ENCODE results near the gene ZSWIM6. TPM values are rescaled to one million over a fixed set of nuclear protein-coding genes. Genes with fewer than 3 reads are reported as not detected.
A peak's percentile ranks its signal among the peaks of the same experiment; 100 is the strongest.
"Not testable (repeated sequence)": the region's sequence is repeated elsewhere in the genome, so short reads cannot be mapped to it uniquely, and the experiment has no call there.

The ZSWIM6 gene
- total RNA-seq, 1 experiment from 2014 or later = 13.2 TPM

DNA sequence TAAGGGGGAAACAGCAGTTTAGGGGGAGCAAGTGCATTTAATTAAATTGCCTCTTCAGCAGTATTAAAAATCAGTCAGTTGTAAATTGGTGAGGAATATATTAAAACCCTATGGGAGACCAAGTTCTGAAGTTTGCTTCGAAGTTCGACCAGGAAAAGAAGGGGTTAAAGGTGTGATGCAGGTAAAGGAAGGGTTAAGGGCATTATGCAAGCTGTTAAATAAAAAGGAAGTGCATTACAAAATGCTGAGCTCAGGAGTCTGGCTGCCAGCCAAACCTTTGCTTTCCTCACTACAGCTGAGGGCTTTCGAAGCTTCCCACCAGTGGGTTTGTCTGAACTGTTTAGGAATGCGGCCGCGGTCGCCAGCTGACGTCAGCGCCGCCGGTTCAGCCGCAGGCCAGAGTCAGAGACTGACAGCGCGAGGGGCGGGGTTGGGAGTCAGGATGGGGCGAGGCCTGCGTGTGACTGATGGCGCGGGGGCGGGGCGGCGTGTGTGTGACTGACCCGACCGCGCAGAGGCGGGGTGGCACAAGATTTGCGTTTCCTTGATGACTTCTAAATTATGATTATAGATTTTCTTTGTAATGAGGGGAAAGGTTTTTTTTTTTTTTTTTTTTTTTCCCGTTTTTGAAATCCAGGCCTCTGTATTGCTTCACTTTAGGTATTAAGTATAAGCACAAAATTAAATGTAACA, 76.6 kb downstream of the ZSWIM6 start:
- BruUV-seq (replicated peaks) = no TSS peak
- H3K27ac Mint-ChIP-seq (ENCODE audit: unreplicated experiment) = peak overlapping the region; percentile 65
- no peaks in the 10 kb centered on the region for H3K27me3 Mint-ChIP-seq (ENCODE audit: unreplicated experiment)
- peaks cover 16% of the 10 kb centered on the region for H3K36me3 Mint-ChIP-seq (ENCODE audit: insufficient read depth, unreplicated experiment)
- peak; percentile 99 for DNase-seq
- H3K9me3 Mint-ChIP-seq (ENCODE audit: low read depth, unreplicated experiment) = no peaks in the 10 kb centered on the region
- CTCF ChIA-PET = interaction anchor here (0.7 to 0.8 kb wide), 2 partner anchors 42 to 1310 kb away, joined by 10 to 27 read pairs; no protein-coding TSS in a partner anchor
- peak overlapping the region; percentile 64 for H3K4me3 Mint-ChIP-seq (ENCODE audit: low read depth, unreplicated experiment)
- intact Hi-C loops (cut with micrococcal nuclease; ENCODE audit: unreplicated experiment) = loop anchor here (1.0 to 10.0 kb wide), 2 partner anchors 77 to 354 kb away; no protein-coding TSS in a partner anchor
- peaks cover 23% of the 10 kb centered on the region for H3K4me1 Mint-ChIP-seq (ENCODE audit: low read depth, unreplicated experiment)
- TF ChIP-seq, protein P1, sequence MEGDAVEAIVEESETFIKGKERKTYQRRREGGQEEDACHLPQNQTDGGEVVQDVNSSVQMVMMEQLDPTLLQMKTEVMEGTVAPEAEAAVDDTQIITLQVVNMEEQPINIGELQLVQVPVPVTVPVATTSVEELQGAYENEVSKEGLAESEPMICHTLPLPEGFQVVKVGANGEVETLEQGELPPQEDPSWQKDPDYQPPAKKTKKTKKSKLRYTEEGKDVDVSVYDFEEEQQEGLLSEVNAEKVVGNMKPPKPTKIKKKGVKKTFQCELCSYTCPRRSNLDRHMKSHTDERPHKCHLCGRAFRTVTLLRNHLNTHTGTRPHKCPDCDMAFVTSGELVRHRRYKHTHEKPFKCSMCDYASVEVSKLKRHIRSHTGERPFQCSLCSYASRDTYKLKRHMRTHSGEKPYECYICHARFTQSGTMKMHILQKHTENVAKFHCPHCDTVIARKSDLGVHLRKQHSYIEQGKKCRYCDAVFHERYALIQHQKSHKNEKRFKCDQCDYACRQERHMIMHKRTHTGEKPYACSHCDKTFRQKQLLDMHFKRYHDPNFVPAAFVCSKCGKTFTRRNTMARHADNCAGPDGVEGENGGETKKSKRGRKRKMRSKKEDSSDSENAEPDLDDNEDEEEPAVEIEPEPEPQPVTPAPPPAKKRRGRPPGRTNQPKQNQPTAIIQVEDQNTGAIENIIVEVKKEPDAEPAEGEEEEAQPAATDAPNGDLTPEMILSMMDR (IDR thresholded peaks at IDR 0.05; ENCODE audit: unreplicated experiment) = no peak

DNA sequence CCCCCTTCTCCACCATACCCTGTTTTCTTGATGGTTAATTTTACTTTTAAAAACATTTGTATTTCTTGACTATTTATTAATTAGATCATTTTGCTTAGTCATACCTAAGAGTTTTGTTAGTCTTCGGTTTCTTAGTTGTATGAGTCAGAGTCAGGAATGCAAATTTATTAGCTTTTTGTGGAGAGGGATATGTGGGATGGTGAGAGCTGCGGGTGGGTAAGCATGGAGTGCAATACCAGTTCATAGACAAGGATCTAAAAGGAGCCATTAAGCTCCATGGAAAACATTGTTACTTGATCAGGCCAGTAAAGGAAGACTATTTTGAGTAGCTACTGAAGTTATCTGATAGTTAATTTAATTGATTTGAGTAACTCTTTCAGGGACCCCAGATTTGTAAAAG, 77.5 kb downstream of the ZSWIM6 start:
- Mint-ChIP-seq H3K4me3 (ENCODE audit: low read depth, unreplicated experiment) (peak overlapping the region; percentile 64), H3K4me1 (ENCODE audit: low read depth, unreplicated experiment) (peaks cover 32% of the 10 kb centered on the region), H3K27me3 (ENCODE audit: unreplicated experiment) (no peaks in the 10 kb centered on the region), H3K9me3 (ENCODE audit: low read depth, unreplicated experiment) (no peaks in the 10 kb centered on the region), H3K27ac (ENCODE audit: unreplicated experiment) (peak overlapping the region; percentile 65), H3K36me3 (ENCODE audit: insufficient read depth, unreplicated experiment) (peaks cover 16% of the 10 kb centered on the region)
- BruUV-seq (replicated peaks) = no TSS peak
- intact Hi-C loops (cut with micrococcal nuclease; ENCODE audit: unreplicated experiment) = loop anchor here (1.0 to 10.0 kb wide), 2 partner anchors 78 to 355 kb away; no protein-coding TSS in a partner anchor
- CTCF ChIA-PET = no interaction called here
- peak; percentile 17 for DNase-seq
- TF ChIP-seq, protein P1 (IDR thresholded peaks at IDR 0.05; ENCODE audit: unreplicated experiment) = no peak

DNA sequence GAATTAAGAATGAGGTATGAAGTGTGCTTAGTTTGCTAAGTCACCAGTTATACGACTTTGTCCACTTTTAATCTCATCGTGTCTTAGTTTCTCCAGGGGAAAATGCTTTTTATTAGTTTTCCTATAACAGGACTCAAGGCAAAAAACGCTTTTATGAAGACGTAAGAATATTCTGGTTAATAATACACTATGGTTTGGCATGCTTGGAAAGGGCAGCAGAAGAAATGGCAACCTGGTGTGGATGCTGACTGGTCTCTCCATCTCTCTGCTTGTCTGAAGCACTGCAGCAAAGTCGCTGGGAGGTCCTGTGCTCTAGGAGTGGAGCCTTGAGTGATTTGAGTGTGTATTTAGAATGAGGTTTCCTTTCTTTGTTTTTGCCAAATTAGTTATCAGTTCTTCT, 78.8 kb downstream of the ZSWIM6 start:
- no peak overlapping the region for H3K4me3 Mint-ChIP-seq (ENCODE audit: low read depth, unreplicated experiment)
- peaks cover 16% of the 10 kb centered on the region for H3K36me3 Mint-ChIP-seq (ENCODE audit: insufficient read depth, unreplicated experiment)
- no peaks in the 10 kb centered on the region for H3K27me3 Mint-ChIP-seq (ENCODE audit: unreplicated experiment)
- no peaks in the 10 kb centered on the region for H3K9me3 Mint-ChIP-seq (ENCODE audit: low read depth, unreplicated experiment)
- TF ChIP-seq, protein P1 (IDR thresholded peaks at IDR 0.05; ENCODE audit: unreplicated experiment) = no peak
- no peak overlapping the region for H3K27ac Mint-ChIP-seq (ENCODE audit: unreplicated experiment)
- no peak for DNase-seq
- peaks cover 35% of the 10 kb centered on the region for H3K4me1 Mint-ChIP-seq (ENCODE audit: low read depth, unreplicated experiment)
- intact Hi-C loops (cut with micrococcal nuclease; ENCODE audit: unreplicated experiment) = no loop called here
- CTCF ChIA-PET = no interaction called here
- BruUV-seq (replicated peaks) = no TSS peak

DNA sequence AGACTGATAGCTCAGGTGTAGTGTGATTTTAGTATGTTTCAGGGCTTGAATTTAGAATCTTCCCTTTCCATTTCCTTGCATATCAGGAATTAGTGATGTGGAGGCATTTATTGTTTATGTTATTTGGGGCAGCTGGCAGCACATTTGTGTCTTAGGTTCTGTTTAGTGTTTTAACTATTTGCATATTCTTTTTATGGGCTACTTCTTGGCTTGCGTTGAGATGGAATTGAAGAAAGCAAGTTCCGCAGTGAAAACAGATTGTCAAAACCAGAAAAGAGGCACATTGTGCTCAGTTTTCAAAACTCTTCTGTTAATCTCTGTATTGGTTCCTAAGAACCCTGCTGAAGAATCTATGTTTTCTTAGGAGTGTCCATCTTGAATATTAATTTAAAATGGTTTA, 80.3 kb downstream of the ZSWIM6 start:
- TF ChIP-seq, protein P1 (IDR thresholded peaks at IDR 0.05; ENCODE audit: unreplicated experiment) = no peak
- Mint-ChIP-seq H3K9me3 (ENCODE audit: low read depth, unreplicated experiment) (no peaks in the 10 kb centered on the region), H3K27me3 (ENCODE audit: unreplicated experiment) (no peaks in the 10 kb centered on the region), H3K4me1 (ENCODE audit: low read depth, unreplicated experiment) (peaks cover 46% of the 10 kb centered on the region), H3K36me3 (ENCODE audit: insufficient read depth, unreplicated experiment) (peaks cover 16% of the 10 kb centered on the region), H3K27ac (ENCODE audit: unreplicated experiment) (no peak overlapping the region), H3K4me3 (ENCODE audit: low read depth, unreplicated experiment) (no peak overlapping the region)
- no TSS peak for BruUV-seq (replicated peaks)
- intact Hi-C loops (cut with micrococcal nuclease; ENCODE audit: unreplicated experiment) = no loop called here
- DNase-seq = no peak
- CTCF ChIA-PET = no interaction called here

DNA sequence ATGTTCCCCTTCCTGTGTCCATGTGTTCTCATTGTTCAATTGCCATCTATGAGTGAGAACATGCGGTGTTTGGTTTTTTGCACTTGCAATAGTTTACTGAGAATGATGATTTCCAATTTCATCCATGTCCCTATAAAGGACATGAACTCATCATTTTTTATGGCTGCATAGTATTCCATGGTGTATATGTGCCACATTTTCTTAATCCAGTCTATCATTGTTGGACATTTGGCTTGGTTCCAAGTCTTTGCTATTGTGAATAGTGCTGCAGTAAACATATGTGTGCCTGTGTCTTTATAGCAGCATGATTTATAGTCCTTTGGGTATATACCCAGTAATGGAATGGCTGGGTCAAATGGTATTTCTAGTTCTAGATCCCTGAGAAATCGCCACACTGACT, 81.1 kb downstream of the ZSWIM6 start:
- H3K27ac Mint-ChIP-seq (ENCODE audit: unreplicated experiment); H3K27me3 Mint-ChIP-seq (ENCODE audit: unreplicated experiment); intact Hi-C loops (cut with micrococcal nuclease; ENCODE audit: unreplicated experiment); H3K9me3 Mint-ChIP-seq (ENCODE audit: low read depth, unreplicated experiment); CTCF ChIA-PET; BruUV-seq (replicated peaks); H3K4me3 Mint-ChIP-seq (ENCODE audit: low read depth, unreplicated experiment); DNase-seq: not testable (repeated sequence)
- H3K36me3 Mint-ChIP-seq (ENCODE audit: insufficient read depth, unreplicated experiment) = peaks cover 11% of the 10 kb centered on the region
- peaks cover 39% of the 10 kb centered on the region for H3K4me1 Mint-ChIP-seq (ENCODE audit: low read depth, unreplicated experiment)
